GM12892 (cell line): ENCODE results near the gene AQP11.

Source experiments
- POLR2A ChIP-seq: IDR thresholded peaks from 2 replicates; pipeline ENCODE4 v1.6.1; 2011; ENCODE audit warnings: low read depth, low read length, control low read depth
- POLR2AphosphoS5 ChIP-seq: IDR thresholded peaks from 2 replicates; pipeline ENCODE4 v1.6.1; 2011; ENCODE audit warnings: low read depth, low read length, control low read depth
- TAF1 ChIP-seq: IDR thresholded peaks from 2 replicates; pipeline ENCODE4 v1.6.1; 2011; ENCODE audit warnings: low read depth, mild to moderate bottlenecking, control low read depth, low read length, borderline replicate concordance

- no peak for TF ChIP-seq POLR2A
- TF ChIP-seq TAF1: no peak
- no peak for TF ChIP-seq POLR2AphosphoS5
Measured at GRCh38 chr11:77547047-77547836, 42.5 kb upstream of the AQP11 start.
